Measurements from ENCODE around the gene ANXA7. TPM values are rescaled to one million over a fixed set of nuclear protein-coding genes. Genes with fewer than 3 reads are reported as not detected.

The ANXA7 gene
- total and polyA plus RNA-seq, 2 donors (not counting 1 experiment from before 2014, with no cell fraction given) = 132 to 150 TPM

DNA sequence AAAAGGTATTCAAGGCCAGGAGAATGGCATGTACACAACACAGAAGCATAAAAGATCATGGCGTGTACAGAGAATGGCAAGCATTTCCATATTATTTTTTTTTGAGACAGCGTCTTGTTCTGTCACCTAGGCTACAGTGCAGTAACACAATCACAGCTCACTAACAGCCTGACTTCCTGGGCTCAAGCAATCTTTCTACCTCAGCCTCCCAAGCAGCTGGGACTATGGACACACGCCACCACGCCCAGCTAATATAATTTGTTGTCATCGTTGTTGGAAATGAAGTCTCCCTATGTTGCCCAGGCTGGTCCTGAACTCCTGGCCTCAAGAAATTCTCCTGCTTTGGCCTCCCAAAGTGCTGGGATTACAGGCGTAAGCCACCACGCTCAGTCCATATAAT, 27.3 kb downstream of the ANXA7 start:
- no peak overlapping the region for H3K4me3 ChIP-seq (replicated peaks in 1 of 4; ENCODE audit: control extremely low read depth in 1 of 4, insufficient read depth in 1 of 4, low read depth in 3 of 4, low read length in 4 of 4)
- H3K27me3 ChIP-seq (ENCODE audit: control insufficient read depth, insufficient read depth, low read length) = no peaks in the 10 kb centered on the region
- no peaks in the 10 kb centered on the region for H3K9me3 ChIP-seq (ENCODE audit: control insufficient read depth, insufficient read depth, low read depth, low read length)
- DNase-seq (ENCODE audit: low read depth in 2 of 2) = no peak
- H4K20me1 ChIP-seq (ENCODE audit: control insufficient read depth, extremely low read depth, insufficient read depth, low read length) = no peaks in the 10 kb centered on the region
- no peaks in the 10 kb centered on the region for H3K79me2 ChIP-seq (ENCODE audit: control insufficient read depth, insufficient read depth, low read length)
- no peak for TF ChIP-seq EZH2 (IDR thresholded peaks at IDR 0.05; ENCODE audit: low read length, missing control alignments)
- TF ChIP-seq, protein P1, sequence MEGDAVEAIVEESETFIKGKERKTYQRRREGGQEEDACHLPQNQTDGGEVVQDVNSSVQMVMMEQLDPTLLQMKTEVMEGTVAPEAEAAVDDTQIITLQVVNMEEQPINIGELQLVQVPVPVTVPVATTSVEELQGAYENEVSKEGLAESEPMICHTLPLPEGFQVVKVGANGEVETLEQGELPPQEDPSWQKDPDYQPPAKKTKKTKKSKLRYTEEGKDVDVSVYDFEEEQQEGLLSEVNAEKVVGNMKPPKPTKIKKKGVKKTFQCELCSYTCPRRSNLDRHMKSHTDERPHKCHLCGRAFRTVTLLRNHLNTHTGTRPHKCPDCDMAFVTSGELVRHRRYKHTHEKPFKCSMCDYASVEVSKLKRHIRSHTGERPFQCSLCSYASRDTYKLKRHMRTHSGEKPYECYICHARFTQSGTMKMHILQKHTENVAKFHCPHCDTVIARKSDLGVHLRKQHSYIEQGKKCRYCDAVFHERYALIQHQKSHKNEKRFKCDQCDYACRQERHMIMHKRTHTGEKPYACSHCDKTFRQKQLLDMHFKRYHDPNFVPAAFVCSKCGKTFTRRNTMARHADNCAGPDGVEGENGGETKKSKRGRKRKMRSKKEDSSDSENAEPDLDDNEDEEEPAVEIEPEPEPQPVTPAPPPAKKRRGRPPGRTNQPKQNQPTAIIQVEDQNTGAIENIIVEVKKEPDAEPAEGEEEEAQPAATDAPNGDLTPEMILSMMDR (conservative IDR thresholded peaks at IDR 0.05 in 1 of 2, IDR thresholded peaks at IDR 0.05 in 1 of 2; ENCODE audit: low read depth in 1 of 2, low read length in 2 of 2) = no peak
- no peak overlapping the region for H3K9ac ChIP-seq (ENCODE audit: insufficient read depth, low read length)
- H3K36me3 ChIP-seq (ENCODE audit: control insufficient read depth, insufficient read depth, low read length) = peaks cover 6% of the 10 kb centered on the region
- no peaks in the 10 kb centered on the region for H3K4me1 ChIP-seq (ENCODE audit: control insufficient read depth, extremely low read depth, insufficient read depth, low read length)
- no peak overlapping the region for H3K4me2 ChIP-seq (ENCODE audit: extremely low read depth, insufficient read depth, low read length)
- H3K27ac ChIP-seq (ENCODE audit: insufficient read depth, low read length) = no peak overlapping the region
- H2AFZ ChIP-seq (ENCODE audit: low read length) = no peak overlapping the region

DNA sequence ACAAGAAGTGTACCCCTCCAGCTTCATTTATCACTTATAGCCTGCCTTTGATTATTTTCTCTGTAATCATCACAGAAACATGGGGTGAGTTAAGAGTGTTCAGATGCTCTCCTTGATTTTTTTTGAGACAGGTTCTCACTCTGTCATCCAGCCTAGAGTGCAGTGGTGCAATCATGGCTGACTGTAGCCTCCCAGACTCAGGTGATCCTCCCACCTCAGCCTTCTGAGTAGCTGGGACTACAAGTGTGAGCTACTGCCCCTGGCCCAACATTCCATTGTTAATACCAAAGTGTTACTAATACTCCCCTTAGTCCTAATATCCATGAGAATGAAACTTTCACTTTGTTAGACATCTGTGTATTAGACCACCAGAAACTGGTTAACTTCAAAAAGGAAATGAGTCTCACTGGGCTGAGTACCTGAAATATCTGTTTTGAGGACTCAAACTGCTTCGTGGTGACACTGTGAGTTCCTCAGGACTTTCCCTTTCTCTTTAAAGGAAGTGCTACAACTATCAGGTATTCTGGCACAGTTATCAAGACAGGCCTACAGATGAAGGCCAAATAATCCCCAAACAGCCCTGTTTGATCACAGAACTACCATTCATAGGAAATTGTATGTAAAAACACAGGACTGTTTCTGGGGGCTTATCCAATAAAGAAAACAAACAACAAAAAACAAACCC, 34.7 kb downstream of the ANXA7 start:
- Histone ChIP-seq H3K4me3 (replicated peaks in 1 of 4; ENCODE audit: control extremely low read depth in 1 of 4, insufficient read depth in 1 of 4, low read depth in 3 of 4, low read length in 4 of 4) (no peak overlapping the region), H3K9ac (ENCODE audit: insufficient read depth, low read length) (no peak overlapping the region), H3K4me1 (ENCODE audit: control insufficient read depth, extremely low read depth, insufficient read depth, low read length) (no peaks in the 10 kb centered on the region), H3K27me3 (ENCODE audit: control insufficient read depth, insufficient read depth, low read length) (no peaks in the 10 kb centered on the region), H2AFZ (ENCODE audit: low read length) (no peak overlapping the region), H3K27ac (ENCODE audit: insufficient read depth, low read length) (no peak overlapping the region), H3K36me3 (ENCODE audit: control insufficient read depth, insufficient read depth, low read length) (peaks cover 2% of the 10 kb centered on the region), H3K9me3 (ENCODE audit: control insufficient read depth, insufficient read depth, low read depth, low read length) (no peaks in the 10 kb centered on the region), H3K79me2 (ENCODE audit: control insufficient read depth, insufficient read depth, low read length) (no peaks in the 10 kb centered on the region), H4K20me1 (ENCODE audit: control insufficient read depth, extremely low read depth, insufficient read depth, low read length) (no peaks in the 10 kb centered on the region), H3K4me2 (ENCODE audit: extremely low read depth, insufficient read depth, low read length) (no peak overlapping the region)
- TF ChIP-seq, protein P1 (conservative IDR thresholded peaks at IDR 0.05 in 1 of 2, IDR thresholded peaks at IDR 0.05 in 1 of 2; ENCODE audit: low read depth in 1 of 2, low read length in 2 of 2) = no peak
- DNase-seq (ENCODE audit: low read depth in 2 of 2) = no peak

DNA sequence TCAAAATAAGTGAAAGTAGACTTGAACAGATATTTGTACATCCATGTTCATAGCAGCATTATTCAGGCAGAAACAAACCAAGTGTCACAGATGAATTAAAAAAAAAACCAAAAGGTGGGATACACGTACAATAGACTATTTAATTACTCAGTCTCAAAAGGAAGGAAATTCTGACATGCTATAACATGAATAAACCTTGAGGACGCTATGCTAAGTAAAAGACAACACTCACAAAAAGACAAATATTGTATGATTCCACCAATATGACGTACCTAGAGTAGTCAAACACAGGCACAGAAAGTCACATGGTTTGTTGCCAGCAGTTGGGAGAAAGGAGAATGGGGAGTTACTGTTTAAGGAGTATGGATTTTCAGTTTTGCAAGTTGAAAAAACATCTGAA, 37.2 kb downstream of the ANXA7 start:
- Histone ChIP-seq H3K4me3 (replicated peaks in 1 of 4; ENCODE audit: control extremely low read depth in 1 of 4, insufficient read depth in 1 of 4, low read depth in 3 of 4, low read length in 4 of 4) (no peak overlapping the region), H2AFZ (ENCODE audit: low read length) (no peak overlapping the region), H3K4me2 (ENCODE audit: extremely low read depth, insufficient read depth, low read length) (no peak overlapping the region), H3K27ac (ENCODE audit: insufficient read depth, low read length) (no peak overlapping the region), H3K9me3 (ENCODE audit: control insufficient read depth, insufficient read depth, low read depth, low read length) (no peaks in the 10 kb centered on the region), H3K79me2 (ENCODE audit: control insufficient read depth, insufficient read depth, low read length) (no peaks in the 10 kb centered on the region), H3K27me3 (ENCODE audit: control insufficient read depth, insufficient read depth, low read length) (no peaks in the 10 kb centered on the region), H3K9ac (ENCODE audit: insufficient read depth, low read length) (no peak overlapping the region), H3K36me3 (ENCODE audit: control insufficient read depth, insufficient read depth, low read length) (peaks cover 2% of the 10 kb centered on the region), H4K20me1 (ENCODE audit: control insufficient read depth, extremely low read depth, insufficient read depth, low read length) (no peaks in the 10 kb centered on the region), H3K4me1 (ENCODE audit: control insufficient read depth, extremely low read depth, insufficient read depth, low read length) (no peaks in the 10 kb centered on the region)
- no peak for TF ChIP-seq EZH2 (IDR thresholded peaks at IDR 0.05; ENCODE audit: low read length, missing control alignments)
- TF ChIP-seq, protein P1 (conservative IDR thresholded peaks at IDR 0.05 in 1 of 2, IDR thresholded peaks at IDR 0.05 in 1 of 2; ENCODE audit: low read depth in 1 of 2, low read length in 2 of 2) = no peak
- DNase-seq (ENCODE audit: low read depth in 2 of 2) = no peak
